ENCODE results near the gene GATA6.

Gene GATA6

DNA sequence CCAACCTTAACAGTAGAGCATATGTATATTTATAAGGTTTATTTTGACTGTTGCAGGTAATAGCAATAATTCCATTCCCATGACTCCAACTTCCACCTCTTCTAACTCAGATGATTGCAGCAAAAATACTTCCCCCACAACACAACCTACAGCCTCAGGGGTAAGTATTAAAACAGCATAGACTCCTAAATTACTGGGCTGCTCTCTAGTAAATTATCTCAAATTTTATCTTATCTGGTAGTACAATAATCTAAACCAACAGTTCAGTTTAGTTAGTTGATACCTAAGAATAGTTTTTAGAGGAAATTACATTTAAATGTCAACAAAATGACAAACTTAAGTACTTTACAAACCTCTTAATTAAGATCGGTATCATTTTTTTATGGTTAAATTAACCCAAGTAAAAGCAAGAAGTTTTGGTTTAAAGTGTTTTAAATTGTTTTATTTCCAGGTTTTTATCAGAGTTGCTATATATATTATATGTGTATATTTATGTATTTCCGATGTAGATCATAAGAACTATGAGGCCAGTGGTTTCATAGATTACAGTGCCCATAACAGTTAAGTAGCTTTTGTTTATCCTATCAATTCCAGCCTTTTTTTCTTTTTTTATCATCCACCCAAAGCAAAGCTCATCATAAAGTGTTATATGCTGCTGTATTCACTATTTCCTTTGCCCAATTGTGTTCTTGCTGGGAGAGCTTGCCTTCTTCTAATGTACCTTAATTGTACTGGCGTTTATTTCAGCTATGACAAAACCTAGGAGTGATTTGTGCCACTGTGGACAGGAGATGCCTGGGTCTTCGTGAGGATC is 13.7 kb downstream of the GATA6 start (continued):
- TF ChIP-seq, protein P1, sequence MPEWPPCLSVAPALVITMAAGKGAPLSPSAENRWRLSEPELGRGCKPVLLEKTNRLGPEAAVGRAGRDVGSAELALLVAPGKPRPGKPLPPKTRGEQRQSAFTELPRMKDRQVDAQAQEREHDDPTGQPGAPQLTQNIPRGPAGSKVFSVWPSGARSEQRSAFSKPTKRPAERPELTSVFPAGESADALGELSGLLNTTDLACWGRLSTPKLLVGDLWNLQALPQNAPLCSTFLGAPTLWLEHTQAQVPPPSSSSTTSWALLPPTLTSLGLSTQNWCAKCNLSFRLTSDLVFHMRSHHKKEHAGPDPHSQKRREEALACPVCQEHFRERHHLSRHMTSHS (tag by site-specific recombination; IDR thresholded peaks at IDR 0.05) = no peak
- TF ChIP-seq, protein P2, sequence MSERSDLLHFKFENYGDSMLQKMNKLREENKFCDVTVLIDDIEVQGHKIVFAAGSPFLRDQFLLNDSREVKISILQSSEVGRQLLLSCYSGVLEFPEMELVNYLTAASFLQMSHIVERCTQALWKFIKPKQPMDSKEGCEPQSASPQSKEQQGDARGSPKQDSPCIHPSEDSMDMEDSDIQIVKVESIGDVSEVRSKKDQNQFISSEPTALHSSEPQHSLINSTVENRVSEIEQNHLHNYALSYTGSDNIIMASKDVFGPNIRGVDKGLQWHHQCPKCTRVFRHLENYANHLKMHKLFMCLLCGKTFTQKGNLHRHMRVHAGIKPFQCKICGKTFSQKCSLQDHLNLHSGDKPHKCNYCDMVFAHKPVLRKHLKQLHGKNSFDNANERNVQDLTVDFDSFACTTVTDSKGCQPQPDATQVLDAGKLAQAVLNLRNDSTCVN (tag by site-specific recombination; optimal IDR thresholded peaks at IDR 0.05) = no peak
- TF ChIP-seq, protein P3, sequence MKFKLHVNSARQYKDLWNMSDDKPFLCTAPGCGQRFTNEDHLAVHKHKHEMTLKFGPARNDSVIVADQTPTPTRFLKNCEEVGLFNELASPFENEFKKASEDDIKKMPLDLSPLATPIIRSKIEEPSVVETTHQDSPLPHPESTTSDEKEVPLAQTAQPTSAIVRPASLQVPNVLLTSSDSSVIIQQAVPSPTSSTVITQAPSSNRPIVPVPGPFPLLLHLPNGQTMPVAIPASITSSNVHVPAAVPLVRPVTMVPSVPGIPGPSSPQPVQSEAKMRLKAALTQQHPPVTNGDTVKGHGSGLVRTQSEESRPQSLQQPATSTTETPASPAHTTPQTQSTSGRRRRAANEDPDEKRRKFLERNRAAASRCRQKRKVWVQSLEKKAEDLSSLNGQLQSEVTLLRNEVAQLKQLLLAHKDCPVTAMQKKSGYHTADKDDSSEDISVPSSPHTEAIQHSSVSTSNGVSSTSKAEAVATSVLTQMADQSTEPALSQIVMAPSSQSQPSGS (tag by site-specific recombination; IDR thresholded peaks at IDR 0.05; ENCODE audit: low read depth) = no peak
- TF ChIP-seq, protein P4, sequence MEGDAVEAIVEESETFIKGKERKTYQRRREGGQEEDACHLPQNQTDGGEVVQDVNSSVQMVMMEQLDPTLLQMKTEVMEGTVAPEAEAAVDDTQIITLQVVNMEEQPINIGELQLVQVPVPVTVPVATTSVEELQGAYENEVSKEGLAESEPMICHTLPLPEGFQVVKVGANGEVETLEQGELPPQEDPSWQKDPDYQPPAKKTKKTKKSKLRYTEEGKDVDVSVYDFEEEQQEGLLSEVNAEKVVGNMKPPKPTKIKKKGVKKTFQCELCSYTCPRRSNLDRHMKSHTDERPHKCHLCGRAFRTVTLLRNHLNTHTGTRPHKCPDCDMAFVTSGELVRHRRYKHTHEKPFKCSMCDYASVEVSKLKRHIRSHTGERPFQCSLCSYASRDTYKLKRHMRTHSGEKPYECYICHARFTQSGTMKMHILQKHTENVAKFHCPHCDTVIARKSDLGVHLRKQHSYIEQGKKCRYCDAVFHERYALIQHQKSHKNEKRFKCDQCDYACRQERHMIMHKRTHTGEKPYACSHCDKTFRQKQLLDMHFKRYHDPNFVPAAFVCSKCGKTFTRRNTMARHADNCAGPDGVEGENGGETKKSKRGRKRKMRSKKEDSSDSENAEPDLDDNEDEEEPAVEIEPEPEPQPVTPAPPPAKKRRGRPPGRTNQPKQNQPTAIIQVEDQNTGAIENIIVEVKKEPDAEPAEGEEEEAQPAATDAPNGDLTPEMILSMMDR (tag by site-specific recombination; IDR thresholded peaks at IDR 0.05) = no peak
- TF ChIP-seq ZSCAN30 (tag by site-specific recombination; IDR thresholded peaks at IDR 0.05) (no peak), ZNF596 (tag by site-specific recombination; IDR thresholded peaks at IDR 0.05) (no peak), ZNF366 (tag by site-specific recombination; conservative IDR thresholded peaks at IDR 0.05) (peak; percentile 83), ZNF654 (tag by site-specific recombination; IDR thresholded peaks at IDR 0.05; ENCODE audit: low read depth) (no peak), ZNF404 (tag by site-specific recombination; IDR thresholded peaks at IDR 0.05) (no peak), TCF7L2 (IDR thresholded peaks at IDR 0.05; ENCODE audit: borderline replicate concordance, low read depth, low read length) (peak; percentile 48; the same call in 1 of the 2 replicates), HOXC10 (CRISPR knock-in tag; IDR thresholded peaks at IDR 0.05) (no peak), SP2 (tag by site-specific recombination; IDR thresholded peaks at IDR 0.05) (no peak), WT1 (tag by site-specific recombination; IDR thresholded peaks at IDR 0.05) (peak; percentile 91), ZNF19 (tag by site-specific recombination; IDR thresholded peaks at IDR 0.05; ENCODE audit: low read depth) (0 out of 2 replicates have a peak, but pooled peaks have one; percentile 21), ZNF433 (tag by site-specific recombination; IDR thresholded peaks at IDR 0.05; ENCODE audit: low read depth) (no peak), ZNF571 (tag by site-specific recombination; IDR thresholded peaks at IDR 0.05) (no peak), ZBTB1 (tag by site-specific recombination; IDR thresholded peaks at IDR 0.05) (no peak), ZNF121 (tag by site-specific recombination; IDR thresholded peaks at IDR 0.05) (no peak), ZFP3 (tag by site-specific recombination; IDR thresholded peaks at IDR 0.05; ENCODE audit: low read depth) (no peak), ZNF624 (tag by site-specific recombination; IDR thresholded peaks at IDR 0.05) (no peak), ZNF560 (tag by site-specific recombination; IDR thresholded peaks at IDR 0.05; ENCODE audit: borderline replicate concordance) (no peak), ZNF707 (tag by site-specific recombination; IDR thresholded peaks at IDR 0.05) (no peak), ZNF843 (tag by site-specific recombination; IDR thresholded peaks at IDR 0.05) (peak; percentile 96), ZNF140 (tag by site-specific recombination; IDR thresholded peaks at IDR 0.05) (no peak)
- TF ChIP-seq, protein P5, sequence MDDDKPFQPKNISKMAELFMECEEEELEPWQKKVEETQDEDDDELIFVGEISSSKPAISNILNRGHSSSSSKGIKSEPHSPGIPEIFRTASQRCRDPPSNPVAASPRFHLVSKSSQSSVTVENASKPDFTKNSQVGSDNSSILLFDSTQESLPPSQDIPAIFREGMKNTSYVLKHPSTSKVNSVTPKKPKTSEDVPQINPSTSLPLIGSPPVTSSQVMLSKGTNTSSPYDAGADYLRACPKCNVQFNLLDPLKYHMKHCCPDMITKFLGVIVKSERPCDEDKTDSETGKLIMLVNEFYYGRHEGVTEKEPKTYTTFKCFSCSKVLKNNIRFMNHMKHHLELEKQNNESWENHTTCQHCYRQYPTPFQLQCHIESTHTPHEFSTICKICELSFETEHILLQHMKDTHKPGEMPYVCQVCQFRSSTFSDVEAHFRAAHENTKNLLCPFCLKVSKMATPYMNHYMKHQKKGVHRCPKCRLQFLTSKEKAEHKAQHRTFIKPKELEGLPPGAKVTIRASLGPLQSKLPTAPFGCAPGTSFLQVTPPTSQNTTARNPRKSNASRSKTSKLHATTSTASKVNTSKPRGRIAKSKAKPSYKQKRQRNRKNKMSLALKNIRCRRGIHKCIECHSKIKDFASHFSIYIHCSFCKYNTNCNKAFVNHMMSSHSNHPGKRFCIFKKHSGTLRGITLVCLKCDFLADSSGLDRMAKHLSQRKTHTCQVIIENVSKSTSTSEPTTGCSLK (tag by site-specific recombination; IDR thresholded peaks at IDR 0.05) = no peak
- TF ChIP-seq, protein P6, sequence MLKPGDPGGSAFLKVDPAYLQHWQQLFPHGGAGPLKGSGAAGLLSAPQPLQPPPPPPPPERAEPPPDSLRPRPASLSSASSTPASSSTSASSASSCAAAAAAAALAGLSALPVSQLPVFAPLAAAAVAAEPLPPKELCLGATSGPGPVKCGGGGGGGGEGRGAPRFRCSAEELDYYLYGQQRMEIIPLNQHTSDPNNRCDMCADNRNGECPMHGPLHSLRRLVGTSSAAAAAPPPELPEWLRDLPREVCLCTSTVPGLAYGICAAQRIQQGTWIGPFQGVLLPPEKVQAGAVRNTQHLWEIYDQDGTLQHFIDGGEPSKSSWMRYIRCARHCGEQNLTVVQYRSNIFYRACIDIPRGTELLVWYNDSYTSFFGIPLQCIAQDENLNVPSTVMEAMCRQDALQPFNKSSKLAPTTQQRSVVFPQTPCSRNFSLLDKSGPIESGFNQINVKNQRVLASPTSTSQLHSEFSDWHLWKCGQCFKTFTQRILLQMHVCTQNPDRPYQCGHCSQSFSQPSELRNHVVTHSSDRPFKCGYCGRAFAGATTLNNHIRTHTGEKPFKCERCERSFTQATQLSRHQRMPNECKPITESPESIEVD (tag by site-specific recombination; IDR thresholded peaks at IDR 0.05) = peak; percentile 94
- TF ChIP-seq, protein P7, sequence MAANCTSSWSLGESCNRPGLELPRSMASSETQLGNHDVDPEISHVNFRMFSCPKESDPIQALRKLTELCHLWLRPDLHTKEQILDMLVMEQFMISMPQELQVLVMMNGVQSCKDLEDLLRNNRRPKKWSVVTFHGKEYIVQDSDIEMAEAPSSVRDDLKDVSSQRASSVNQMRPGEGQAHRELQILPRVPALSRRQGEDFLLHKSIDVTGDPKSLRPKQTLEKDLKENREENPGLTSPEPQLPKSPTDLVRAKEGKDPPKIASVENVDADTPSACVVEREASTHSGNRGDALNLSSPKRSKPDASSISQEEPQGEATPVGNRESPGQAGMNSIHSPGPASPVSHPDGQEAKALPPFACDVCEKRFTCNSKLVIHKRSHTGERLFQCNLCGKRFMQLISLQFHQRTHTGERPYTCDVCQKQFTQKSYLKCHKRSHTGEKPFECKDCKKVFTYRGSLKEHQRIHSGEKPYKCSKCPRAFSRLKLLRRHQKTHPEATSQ (tag by site-specific recombination; IDR thresholded peaks at IDR 0.05) = no peak
- TF ChIP-seq, protein P8, sequence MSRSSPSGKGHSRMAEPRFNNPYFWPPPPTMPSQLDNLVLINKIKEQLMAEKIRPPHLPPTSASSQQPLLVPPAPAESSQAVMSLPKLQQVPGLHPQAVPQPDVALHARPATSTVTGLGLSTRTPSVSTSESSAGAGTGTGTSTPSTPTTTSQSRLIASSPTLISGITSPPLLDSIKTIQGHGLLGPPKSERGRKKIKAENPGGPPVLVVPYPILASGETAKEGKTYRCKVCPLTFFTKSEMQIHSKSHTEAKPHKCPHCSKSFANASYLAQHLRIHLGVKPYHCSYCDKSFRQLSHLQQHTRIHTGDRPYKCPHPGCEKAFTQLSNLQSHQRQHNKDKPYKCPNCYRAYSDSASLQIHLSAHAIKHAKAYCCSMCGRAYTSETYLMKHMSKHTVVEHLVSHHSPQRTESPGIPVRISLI (tag by site-specific recombination; IDR thresholded peaks at IDR 0.05) = 0 out of 2 replicates have a peak, but pooled peaks have one; percentile 12

Measured in HEK293 (cell line).